GM21619 (cell line): ENCODE measurements around the gene KRT6C.

Experiments
- ATAC-seq: cut with Tn5 transposase; IDR thresholded peaks from one replicate; pipeline ENCODE4 v1.9.1; 2021; ENCODE audit not compliant: unreplicated experiment

The KRT6C gene

DNA sequence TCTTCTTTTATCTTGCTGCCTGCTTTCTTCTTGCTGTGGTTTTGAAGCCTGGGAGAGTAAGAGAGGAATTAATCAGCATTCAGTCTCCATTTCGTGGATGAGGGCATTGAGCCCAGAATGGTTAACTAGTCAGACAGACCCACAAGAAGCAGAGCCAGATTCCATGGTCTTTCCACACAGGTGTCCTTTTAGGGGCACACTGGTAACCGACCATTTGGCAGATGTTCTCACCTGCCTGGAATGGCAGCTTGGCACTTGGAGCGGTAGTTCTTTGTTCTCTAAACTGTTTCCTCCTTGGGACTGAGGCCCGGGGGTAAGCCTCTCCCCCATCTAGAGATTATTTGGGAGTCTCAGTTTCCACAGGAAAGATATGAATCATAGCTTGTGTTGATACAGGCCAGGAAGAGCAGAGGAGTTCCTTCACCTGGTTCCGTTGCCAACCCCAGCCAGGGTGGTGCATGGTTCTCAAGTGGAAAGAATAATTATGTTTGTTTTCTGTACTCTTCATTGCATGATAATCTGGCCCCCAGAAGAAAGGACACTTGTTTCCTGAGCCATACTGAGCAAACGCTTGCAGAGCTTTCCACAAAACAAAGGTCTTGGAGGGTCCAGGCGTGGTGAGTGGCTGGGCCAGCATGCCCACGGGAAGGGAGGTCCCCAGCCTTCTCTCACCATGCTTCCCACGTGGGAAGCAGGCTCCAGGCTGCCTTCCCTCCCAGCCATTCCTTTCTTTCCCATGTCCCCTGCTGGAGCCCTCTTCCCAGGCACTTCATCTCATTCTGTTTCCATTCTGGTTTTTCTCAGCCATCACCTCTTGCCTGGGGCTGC, 37.4 kb downstream of the KRT6C start:
- no peak for ATAC-seq

DNA sequence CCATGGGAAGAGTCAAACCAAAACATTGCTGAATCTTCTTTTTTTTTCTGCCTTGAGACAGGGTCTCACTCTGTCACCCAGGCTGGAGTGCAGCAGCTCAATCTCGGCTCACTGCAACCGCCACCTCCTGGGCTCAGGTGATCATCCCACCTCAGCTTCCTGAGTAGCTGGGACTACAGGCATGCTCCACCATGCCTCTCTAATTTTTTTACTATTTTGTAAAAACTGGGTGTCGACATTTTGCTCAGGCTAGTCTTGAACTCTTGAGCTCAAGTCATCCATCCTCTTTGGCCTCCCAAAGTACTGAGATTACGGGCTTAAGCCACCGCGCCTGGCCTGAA, 38.0 kb downstream of the KRT6C start:
- ATAC-seq = no peak

- no peak for ATAC-seq
Observed at GRCh38 chr12:52434760-52435530, 38.7 kb downstream of the KRT6C start.

DNA sequence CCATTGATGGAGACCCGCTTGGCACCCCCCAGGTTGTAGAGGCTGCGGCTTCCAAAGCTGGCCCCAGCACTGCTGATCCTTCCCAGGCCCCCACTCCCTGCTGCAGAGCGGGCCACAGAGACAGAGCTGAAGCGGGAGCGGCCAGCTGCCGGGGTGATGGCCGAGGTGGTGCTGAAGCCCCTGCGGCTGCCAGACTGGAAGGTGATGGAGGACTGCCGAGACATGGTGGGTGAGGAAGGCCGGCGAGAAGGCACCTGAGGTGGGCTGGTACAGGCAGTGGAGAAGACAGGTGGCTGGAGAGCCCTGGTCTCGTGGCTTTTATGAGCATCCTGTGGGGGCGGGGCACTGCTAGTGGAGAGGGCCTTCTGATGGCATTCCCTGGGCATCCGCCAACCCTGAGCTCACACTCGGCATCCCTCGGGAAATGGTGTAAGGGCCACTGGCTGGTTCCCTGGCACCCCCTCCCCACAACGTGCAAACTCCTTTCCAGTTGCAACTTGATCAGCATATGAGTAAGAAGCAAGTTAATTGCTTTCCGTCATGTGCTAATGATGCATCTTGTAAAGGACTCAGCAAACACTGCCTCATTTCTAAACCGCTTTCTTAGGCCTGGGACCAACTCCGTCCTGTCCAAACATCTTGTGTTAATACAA, 39.4 kb downstream of the KRT6C start, which contains the start of gene KRT75:
KRT75 (minus strand) TSS at position 291 of the 653 bp plus-strand sequence; CDS start at position 224, 67 bp downstream.
- no peak for ATAC-seq

- ATAC-seq = no peak
Observed at GRCh38 chr12:52433501-52434080, 40.0 kb downstream of the KRT6C start.

DNA sequence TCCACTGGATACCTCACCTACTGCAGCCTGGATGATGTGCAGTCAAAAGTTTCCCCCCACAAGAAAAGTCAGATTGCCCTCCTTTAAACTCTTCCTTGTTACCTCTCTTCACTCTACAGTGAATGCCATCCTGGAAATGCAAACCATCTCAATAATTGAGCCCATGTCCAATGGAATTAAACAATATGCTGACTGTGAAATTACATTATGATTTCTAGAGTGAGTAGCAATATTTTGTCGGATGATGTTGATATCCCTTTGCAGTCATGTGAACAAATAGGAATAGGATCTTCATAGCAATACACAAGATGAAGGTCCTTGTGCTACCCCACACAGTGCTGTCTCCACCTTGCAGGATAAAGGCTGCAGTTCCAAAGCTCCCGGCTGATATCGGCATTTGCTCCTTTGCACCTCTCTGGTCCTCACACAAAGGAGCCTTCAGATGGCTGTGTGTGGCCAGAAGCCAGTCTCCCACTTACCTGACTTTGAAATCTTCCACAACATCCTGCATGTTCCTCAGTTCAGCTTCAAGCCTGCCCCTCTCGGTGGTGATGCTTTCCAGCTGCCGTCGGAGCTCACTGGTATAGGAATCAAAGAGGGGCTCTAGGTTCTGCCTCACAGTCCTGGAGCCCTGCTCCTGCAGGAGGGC, 40.9 kb downstream of the KRT6C start:
- ATAC-seq = no peak

DNA sequence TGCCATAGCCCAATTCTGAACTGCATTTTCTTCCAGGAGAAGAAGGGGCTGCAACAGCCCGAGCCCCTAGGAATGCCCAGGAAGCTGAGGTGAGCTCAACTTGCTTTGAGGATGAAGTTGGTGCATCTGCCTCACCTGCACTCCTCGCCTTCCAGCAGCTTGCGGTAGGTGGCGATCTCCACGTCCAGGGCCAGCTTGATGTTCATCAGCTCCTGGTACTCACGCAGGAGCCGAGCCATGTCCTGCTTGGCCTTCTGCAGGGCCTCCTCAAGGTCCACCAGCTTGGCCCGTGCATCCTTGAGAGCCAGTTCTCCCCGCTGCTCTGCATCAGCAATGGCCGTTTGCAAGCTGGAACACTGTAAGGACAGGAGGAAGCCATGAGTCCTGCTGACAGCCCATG, 45.5 kb downstream of the KRT6C start:
- ATAC-seq = no peak

DNA sequence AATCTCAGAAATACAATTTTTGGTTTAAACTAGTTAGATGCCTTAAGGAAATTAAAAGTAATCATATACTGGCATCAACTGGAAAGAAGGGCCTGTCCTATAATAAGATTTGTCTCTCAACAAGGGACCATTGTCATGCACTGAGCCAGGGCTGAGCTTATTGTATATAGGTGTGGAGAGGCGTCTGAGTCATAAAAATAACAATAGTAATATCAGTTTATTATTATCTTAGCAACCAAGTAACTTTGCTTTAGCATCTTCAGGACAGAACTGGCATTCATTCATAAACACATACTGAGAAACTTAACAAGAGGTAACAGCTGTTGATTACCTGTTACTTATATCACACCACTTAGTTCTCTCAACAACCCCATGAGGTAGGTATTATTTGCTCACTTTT, 46.5 kb downstream of the KRT6C start:
- ATAC-seq = no peak

GRCh38 chr12:52426034-52426433, 47.6 kb downstream of the KRT6C start:
- ATAC-seq = no peak

- no peak for ATAC-seq
Observed at GRCh38 chr12:52425466-52425865, 48.1 kb downstream of the KRT6C start.

DNA sequence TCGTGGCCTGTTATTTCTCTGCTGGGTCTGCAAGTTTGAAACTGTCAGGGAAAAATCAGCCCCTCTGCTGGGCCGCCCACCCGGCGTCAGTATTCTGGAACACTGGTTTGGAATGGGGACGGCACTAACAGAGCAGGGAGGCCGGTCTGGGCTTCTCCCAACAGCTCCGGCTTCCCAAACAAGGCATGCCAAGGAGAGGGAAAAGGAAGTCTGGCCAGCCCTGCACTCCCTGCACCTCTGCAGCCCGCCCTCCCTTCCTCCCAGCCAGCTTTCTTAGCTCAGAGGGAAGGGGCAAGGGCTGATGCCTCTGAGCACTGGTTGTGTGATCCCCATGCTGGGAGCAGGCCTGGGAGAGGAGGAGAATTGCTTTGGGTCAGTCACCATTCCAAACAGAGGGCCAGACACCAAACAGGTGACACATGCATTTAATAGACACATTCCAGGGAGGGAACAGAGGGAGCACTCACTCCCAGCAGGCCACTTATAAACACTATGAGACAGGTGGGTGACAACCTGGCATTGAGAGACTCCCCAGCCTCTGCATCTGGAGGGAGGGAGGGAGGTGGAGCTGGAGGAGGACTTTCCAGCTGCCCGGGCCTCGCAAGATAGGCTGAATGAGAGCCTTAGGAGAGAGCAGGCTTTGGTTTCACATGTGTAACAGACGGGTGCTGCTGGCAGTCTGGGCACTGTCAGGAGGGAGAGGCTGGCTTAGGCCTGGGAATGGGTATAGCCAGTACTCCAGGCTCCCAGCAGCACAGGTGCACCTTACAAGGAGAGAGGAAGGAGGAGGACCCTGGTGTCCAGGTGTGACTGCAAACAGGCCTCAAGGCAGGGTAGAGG, 49.7 kb downstream of the KRT6C start:
- ATAC-seq = no peak

DNA sequence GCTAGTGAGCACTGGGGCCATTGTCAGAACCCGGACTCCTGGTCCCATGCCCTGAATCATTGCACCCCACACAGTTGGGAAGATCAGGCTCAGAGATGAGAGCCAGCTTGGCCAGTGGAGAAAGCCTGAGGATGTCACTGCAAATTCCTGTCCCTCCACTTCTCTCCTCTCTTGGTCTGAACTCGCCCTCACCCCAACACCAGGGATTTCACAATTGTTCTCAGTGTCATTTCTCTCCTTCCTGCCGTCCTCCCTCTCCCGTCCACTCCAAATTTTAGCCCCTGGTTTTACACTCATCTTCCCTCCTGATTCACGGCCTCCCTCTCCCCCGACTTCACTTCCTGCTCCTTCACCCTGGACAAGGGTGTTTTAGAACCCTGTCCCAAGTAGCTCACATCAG, 50.6 kb downstream of the KRT6C start:
- no peak for ATAC-seq

DNA sequence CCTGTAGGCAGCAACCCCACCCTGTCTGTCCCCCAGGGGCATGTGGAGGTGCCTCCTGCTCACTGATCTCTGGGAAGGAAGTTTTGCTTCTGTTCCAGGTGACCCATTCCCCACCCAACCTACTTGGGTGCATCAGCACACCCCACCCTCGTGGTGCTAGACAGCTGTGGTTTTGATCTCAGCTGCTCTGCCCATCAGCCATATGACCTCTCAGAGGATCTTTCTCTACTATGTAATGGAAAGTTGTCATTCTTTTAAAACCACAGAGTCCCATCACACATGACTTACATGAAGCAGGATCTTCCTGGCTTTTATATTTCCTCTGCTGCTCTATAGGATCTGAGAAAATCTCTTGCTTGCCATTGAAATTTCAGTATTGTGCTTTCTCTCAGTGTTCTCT, 53.9 kb downstream of the KRT6C start:
- no peak for ATAC-seq

GRCh38 chr12:52418576-52419110, 55.0 kb downstream of the KRT6C start:
- ATAC-seq = no peak
